ENCODE results near the gene ATP8A1. TPM values are rescaled to one million over a fixed set of nuclear protein-coding genes. Genes with fewer than 3 reads are reported as not detected.

ATP8A1 gene
- total and polyA plus RNA-seq, 2 of the 8 experiments (the other 6 are each of a cell fraction or from before 2014, with no cell fraction given): 3.7 to 14.9 TPM

- Histone ChIP-seq H3K36me3 (ENCODE audit: control insufficient read depth in 2 of 4, insufficient read depth in 4 of 4, low read length in 3 of 4) (no peaks in the 10 kb centered on the region), H3K14ac (ENCODE audit: insufficient read length) (no peak overlapping the region), H4K91ac (replicated peaks; ENCODE audit: insufficient read length, low read length) (no peak overlapping the region), H3K18ac (ENCODE audit: extremely low read depth, low read length) (no peak overlapping the region), H3K4me1 (replicated peaks in 1 of 4; ENCODE audit: control insufficient read depth in 3 of 4, insufficient read depth in 4 of 4, low read length in 3 of 4) (no peaks in the 10 kb centered on the region), H3K79me1 (ENCODE audit: low read depth, low read length) (no peaks in the 10 kb centered on the region), H2BK20ac (ENCODE audit: low read length) (no peak overlapping the region), H3K4me2 (ENCODE audit: insufficient read depth in 1 of 2, low read depth in 2 of 2, low read length in 2 of 2) (no peak overlapping the region), H3K79me2 (ENCODE audit: control insufficient read depth in 1 of 2, insufficient read depth in 2 of 2, low read length in 2 of 2) (no peaks in the 10 kb centered on the region), H3K9ac (replicated peaks in 1 of 4; ENCODE audit: extremely low read depth in 1 of 4, low read depth in 3 of 4, low read length in 3 of 4) (no peak overlapping the region), H4K5ac (ENCODE audit: insufficient read length, low read depth, low read length) (no peak overlapping the region), H4K8ac (ENCODE audit: extremely low read depth, insufficient read depth, low read length) (no peak overlapping the region), H3K27me3 (replicated peaks in 1 of 4; ENCODE audit: control insufficient read depth in 3 of 4, extremely low read depth in 1 of 4, insufficient read depth in 3 of 4, low read length in 3 of 4) (no peaks in the 10 kb centered on the region), H4K20me1 (replicated peaks in 1 of 2; ENCODE audit: control insufficient read depth in 1 of 2, insufficient read depth in 2 of 2, low read length in 2 of 2) (no peaks in the 10 kb centered on the region), H3K23ac (ENCODE audit: insufficient read length) (no peak overlapping the region), H2AFZ (ENCODE audit: low read length) (no peak overlapping the region), H3K4me3 (ENCODE audit: extremely low read depth in 1 of 4, insufficient read depth in 2 of 4, low read depth in 3 of 4, low read length in 4 of 4) (no peak overlapping the region), H2BK120ac (replicated peaks; ENCODE audit: low read depth, low read length) (no peak overlapping the region), H2BK12ac (ENCODE audit: low read depth, low read length) (no peak overlapping the region), H2AK5ac (ENCODE audit: low read depth, low read length) (no peak overlapping the region), H3K9me3 (ENCODE audit: insufficient read depth in 2 of 2, low read depth in 1 of 2, low read length in 1 of 2) (no peaks in the 10 kb centered on the region), H3K23me2 (ENCODE audit: low read depth, low read length) (no peaks in the 10 kb centered on the region), H3K4ac (replicated peaks; ENCODE audit: insufficient read length, low read depth, low read length) (no peak overlapping the region), H3K56ac (replicated peaks; ENCODE audit: insufficient read length, low read depth, low read length) (no peak overlapping the region), H3K27ac (ENCODE audit: low read depth, low read length) (no peak overlapping the region), H2BK15ac (ENCODE audit: low read length) (no peak overlapping the region), H2BK5ac (ENCODE audit: low read depth, low read length) (no peak overlapping the region)
- no peak for FAIRE-seq
- ChIA-PET POLR2A (ENCODE audit: partially characterized antibody) (no interaction called here), CTCF (ENCODE audit: partially characterized antibody) (interaction anchor here (0.7 to 1.1 kb wide), 3 partner anchors 9 to 65 kb away, joined by 3 read pairs; no protein-coding TSS in a partner anchor)
- no peak for DNase-seq (ENCODE audit: low read depth in 1 of 2, low spot score in 2 of 2)
- WGBS, 2 experiments (ENCODE audit: extremely low coverage in 1 of 2, insufficient coverage in 1 of 2, insufficient read length in 1 of 2, insufficient replicate concordance in 2 of 2, low coverage in 1 of 2, low lambda C conversion rate in 2 of 2, missing lambda C conversion rate in 1 of 2): 87% methylated on average over 3 of the region's 3 CpGs; no CpG with 5 or more reads in 1 of the 2 experiments
- no peak for TF ChIP-seq SP4 (IDR thresholded peaks at IDR 0.05; ENCODE audit: low read length)
These were observed 77.0 kb downstream of the ATP8A1 start for GRCh38 chr4:42579903-42580302.
